Stimulated activated CD8-positive, alpha-beta memory T cell treated with anti-CD3 and anti-CD28 coated beads, Interleukin-12 subunit alpha, Interleukin-12 subunit beta, amount 100 ng/mL, for 4 hours (primary cell): ENCODE data around the gene NPIPB13.
"Not testable (repeated sequence)": the region's sequence is repeated elsewhere in the genome, so short reads cannot be mapped to it uniquely, and the experiment has no call there.

Experiments used
- DNase-seq: peaks from one replicate; pipeline ENCODE4 v3.0.0-alpha.2; 2020; ENCODE audit warnings: low read depth

The NPIPB13 gene

GRCh38 chr16:30248379-30248778 lies at the start of gene NPIPB13:
Gene NPIPB13, minus strand, starts transcription at chr16:30248479. Its CDS starts 2,906 bp downstream, at chr16:30245573.
- DNase-seq: not testable (repeated sequence)

- DNase-seq: not testable (repeated sequence)
Measured at GRCh38 chr16:30282357-30282756, 34.1 kb upstream of the NPIPB13 start.

DNA sequence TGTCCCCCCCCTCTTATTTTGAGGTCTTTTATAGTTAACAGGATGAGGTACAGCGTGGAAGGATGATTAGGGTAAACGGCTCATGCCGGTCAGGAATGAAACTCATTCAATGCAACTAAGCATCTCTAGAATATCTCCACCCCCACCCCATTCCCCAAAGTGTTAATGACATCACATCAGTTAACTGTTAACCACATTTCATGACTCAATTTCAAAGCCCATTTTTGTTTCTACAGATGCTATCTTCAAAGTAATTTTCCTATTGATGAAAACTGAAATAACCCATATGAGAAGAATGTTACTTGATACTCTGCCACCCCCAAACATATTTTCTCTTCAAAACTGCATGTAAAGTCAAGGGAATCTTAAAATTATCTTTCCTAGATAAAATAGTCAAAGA lies 30.2 kb upstream of the NPIPB13 start:
- not testable (repeated sequence) for DNase-seq

DNA sequence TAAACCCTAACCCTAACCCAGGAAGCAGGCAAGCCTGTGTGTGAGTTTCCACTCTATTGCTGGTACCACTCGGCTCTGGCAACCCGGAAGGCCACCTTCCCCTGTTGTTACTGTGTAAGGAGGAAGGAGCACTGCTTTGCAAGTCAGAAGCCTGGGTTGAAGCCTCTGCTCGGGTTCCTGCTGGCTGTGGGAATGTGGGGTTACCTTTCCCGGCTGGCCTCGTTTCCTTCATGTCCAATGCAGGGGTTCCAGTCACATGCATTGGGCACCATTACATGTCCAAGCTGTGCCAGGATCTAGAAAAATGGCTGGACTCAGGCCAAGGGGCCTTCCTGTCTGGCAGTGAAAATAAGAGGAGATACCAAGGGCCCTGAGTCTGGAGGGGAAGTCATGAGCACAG lies 31.2 kb downstream of the NPIPB13 start:
- DNase-seq: not testable (repeated sequence)

DNA sequence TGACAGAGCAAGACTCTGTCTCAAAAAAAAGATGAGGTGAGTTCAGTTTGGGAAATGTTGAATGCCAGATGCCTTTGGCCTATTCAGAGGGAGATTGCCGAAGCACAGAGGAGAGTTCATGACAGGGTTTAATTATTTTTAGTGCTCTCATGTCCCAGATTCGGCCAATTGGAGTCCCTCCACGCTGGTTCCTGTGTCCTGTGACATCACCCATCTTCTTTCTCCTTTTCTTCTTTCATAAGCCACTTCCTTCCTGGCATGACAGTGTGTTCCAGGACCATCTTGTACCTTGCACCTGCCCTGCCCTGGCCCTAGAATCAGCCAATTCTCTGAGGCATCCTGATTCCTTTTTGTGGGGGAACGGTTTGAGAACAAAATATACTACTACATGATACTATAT lies 36.9 kb downstream of the NPIPB13 start:
- not testable (repeated sequence) for DNase-seq

DNA sequence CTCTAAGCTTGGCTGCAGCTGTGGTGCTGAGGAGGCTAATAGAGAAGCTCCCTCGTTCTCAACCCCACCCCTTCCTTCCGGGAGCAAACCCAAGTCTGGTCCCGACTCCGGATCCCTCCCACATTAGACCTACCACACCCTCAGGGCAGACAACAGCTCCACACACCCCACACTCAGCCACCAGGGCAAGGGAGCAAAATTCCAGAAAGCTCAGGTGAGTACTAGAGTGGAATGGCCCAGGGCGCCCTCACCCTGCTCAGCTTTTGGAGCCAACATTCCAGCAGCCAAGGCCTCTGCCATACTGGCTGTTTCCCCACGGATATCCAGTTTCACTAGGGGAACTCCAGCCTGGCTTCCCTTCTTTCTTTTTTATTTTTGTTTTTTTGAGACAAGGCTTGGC lies 39.2 kb downstream of the NPIPB13 start:
- DNase-seq: not testable (repeated sequence)

DNA sequence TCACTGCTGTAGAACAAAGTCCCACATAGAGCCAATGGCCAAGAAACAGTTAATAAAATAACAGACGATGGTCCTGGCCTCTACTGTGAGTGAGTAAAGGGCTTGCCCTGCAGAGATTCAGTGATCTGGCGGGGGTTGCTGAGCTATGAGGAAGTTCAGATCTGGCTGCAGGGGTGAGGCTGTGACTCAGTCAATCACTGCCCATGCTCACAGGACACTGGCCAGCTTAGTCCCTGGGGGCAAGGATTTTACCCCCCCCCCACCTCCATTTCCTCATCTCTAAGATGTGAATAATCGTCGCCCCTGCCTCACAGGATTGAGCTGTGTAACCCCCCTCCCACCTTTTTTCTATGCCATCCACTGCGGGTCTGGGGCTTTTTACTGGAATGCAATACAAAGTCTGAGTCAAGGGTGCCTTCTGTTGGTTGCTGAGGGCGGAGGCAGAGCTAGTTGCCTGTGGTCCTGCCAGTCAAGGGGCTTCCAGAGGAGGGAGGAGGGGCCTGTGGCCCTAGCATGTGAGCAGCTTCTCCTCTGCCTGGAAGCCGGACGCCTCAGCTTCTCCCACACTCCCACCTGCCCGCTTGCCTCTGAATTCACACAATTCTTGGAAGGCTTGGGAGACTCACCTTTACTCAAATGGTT lies 41.1 kb downstream of the NPIPB13 start:
- DNase-seq: not testable (repeated sequence)

DNA sequence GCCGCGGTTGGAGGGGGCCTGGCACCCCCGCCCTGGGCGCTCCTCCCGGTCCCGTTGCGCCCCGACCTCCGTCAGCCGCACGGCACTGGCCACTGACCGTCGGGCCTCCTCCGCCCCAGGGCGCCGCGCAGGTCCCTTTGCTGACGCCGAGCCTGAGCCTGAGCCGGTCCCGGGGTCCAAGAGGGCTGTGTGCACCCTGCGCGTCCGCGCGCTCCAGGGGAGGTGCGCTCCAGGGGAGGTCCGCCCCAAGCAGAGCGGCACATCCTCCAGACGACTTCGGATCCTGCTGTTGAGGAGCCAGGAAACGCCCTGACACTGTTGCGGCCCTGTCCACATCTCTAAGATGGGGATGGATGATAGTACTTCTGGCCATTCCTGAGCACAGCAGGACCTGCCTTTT lies 42.0 kb downstream of the NPIPB13 start:
- not testable (repeated sequence) for DNase-seq

DNA sequence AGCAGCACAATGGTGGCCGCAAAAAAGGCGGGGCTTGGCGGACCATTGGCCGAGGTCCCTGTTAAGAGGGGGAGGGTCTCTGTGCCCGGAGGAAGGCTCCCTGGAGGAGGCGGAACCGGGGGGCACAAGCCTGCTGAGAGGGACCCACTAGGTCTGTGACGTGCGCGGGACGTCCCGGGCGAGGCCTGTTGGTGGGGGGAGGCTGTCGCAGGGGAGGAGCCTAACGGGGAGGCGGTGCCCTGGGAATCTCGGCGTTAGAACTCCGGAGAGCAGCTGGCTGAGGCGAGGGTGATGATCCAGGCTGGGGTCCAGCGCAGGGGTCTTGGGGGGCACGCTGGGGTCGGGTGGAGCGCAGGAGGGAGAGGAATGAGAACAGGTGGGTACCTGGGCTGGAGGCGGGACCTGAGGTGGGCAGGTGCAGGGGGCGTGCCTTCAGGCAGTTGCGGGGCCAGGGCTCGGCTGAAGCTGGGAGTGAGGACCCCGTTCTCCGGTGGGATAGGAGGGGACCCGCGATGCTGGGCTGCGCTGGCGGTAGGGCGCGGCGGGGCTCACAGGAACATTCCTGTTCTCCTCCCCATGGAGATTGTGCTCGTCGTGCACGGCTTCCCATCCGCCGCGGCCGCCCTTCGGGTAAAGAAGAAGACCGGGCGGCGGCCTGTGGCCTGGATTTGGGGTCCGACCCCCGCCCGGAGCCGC lies 42.6 kb downstream of the NPIPB13 start:
- DNase-seq: not testable (repeated sequence)

- DNase-seq: not testable (repeated sequence)
Measured at GRCh38 chr16:30199608-30200343, 48.5 kb downstream of the NPIPB13 start.

DNA sequence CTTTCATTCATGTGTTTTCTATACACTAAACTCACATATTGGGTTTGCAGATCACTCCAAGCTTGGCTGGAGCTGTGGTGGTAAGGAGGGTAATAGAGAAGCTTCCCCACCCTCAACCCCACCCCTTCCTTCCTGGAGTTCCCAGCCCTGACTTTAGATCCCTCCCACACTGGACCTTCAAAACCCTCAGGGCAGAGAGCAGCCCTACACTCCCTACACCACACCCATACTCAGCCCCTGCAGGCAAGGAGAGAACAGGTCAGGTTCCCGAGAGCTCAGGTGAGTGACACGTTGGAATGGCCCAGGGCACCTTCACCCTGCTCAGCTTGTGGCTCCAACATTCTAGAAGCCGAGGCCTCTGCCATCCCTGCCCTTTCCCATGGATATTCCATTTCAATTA lies 49.2 kb downstream of the NPIPB13 start, which contains the start of gene SULT1A3:
Gene SULT1A3 (plus strand): TSS at position 207 of the 400 bp plus-strand sequence. CDS start 1,474 bp downstream, outside the sequence.
- not testable (repeated sequence) for DNase-seq
